ENCODE results near the gene GRIK4.

The GRIK4 gene

GRCh38 chr11:120645639-120646038 is 134.1 kb downstream of the GRIK4 start:
- Histone ChIP-seq H3K36me3 (ENCODE audit: control insufficient read depth, insufficient read depth, low read length) (no peaks in the 10 kb centered on the region), H3K27ac (ENCODE audit: low read depth, low read length) (no peak overlapping the region), H3K4me3 (ENCODE audit: low read depth, low read length) (peak overlapping the region; percentile 38), H3K27me3 (ENCODE audit: control insufficient read depth, insufficient read depth, low read length) (peaks cover 99% of the 10 kb centered on the region), H3K9ac (ENCODE audit: low read length) (no peak overlapping the region), H3K9me3 (ENCODE audit: control insufficient read depth, insufficient read depth, low read depth, low read length) (no peaks in the 10 kb centered on the region), H3K4me1 (ENCODE audit: control insufficient read depth, insufficient read depth, low read length) (peaks cover 21% of the 10 kb centered on the region)

GRCh38 chr11:120646206-120646605 is 134.7 kb downstream of the GRIK4 start:
- Histone ChIP-seq H3K27me3 (ENCODE audit: control insufficient read depth, insufficient read depth, low read length) (peaks cover 100% of the 10 kb centered on the region), H3K9ac (ENCODE audit: low read length) (no peak overlapping the region), H3K4me3 (ENCODE audit: low read depth, low read length) (0 out of 2 replicates have a peak overlapping the region, but pooled peaks have one; percentile 19), H3K9me3 (ENCODE audit: control insufficient read depth, insufficient read depth, low read depth, low read length) (no peaks in the 10 kb centered on the region), H3K4me1 (ENCODE audit: control insufficient read depth, insufficient read depth, low read length) (peaks cover 21% of the 10 kb centered on the region), H3K36me3 (ENCODE audit: control insufficient read depth, insufficient read depth, low read length) (no peaks in the 10 kb centered on the region), H3K27ac (ENCODE audit: low read depth, low read length) (no peak overlapping the region)

GRCh38 chr11:120647681-120648080 is 136.1 kb downstream of the GRIK4 start:
- Histone ChIP-seq H3K9me3 (ENCODE audit: control insufficient read depth, insufficient read depth, low read depth, low read length) (no peaks in the 10 kb centered on the region), H3K27ac (ENCODE audit: low read depth, low read length) (no peak overlapping the region), H3K36me3 (ENCODE audit: control insufficient read depth, insufficient read depth, low read length) (no peaks in the 10 kb centered on the region), H3K4me1 (ENCODE audit: control insufficient read depth, insufficient read depth, low read length) (peaks cover 21% of the 10 kb centered on the region), H3K9ac (ENCODE audit: low read length) (no peak overlapping the region), H3K27me3 (ENCODE audit: control insufficient read depth, insufficient read depth, low read length) (peaks cover 100% of the 10 kb centered on the region), H3K4me3 (ENCODE audit: low read depth, low read length) (no peak overlapping the region)

- H3K4me1 ChIP-seq (ENCODE audit: control insufficient read depth, insufficient read depth, low read length), result peaks cover 21% of the 10 kb centered on the region
- no peaks in the 10 kb centered on the region for H3K9me3 ChIP-seq (ENCODE audit: control insufficient read depth, insufficient read depth, low read depth, low read length)
- H3K9ac ChIP-seq (ENCODE audit: low read length), result no peak overlapping the region
- no peaks in the 10 kb centered on the region for H3K36me3 ChIP-seq (ENCODE audit: control insufficient read depth, insufficient read depth, low read length)
- peaks cover 100% of the 10 kb centered on the region for H3K27me3 ChIP-seq (ENCODE audit: control insufficient read depth, insufficient read depth, low read length)
- H3K4me3 ChIP-seq (ENCODE audit: low read depth, low read length), result no peak overlapping the region
- no peak overlapping the region for H3K27ac ChIP-seq (ENCODE audit: low read depth, low read length)
These were observed 137.2 kb downstream of the GRIK4 start for GRCh38 chr11:120648771-120649170.

- Histone ChIP-seq H3K9me3 (ENCODE audit: control insufficient read depth, insufficient read depth, low read depth, low read length) (no peaks in the 10 kb centered on the region), H3K4me1 (ENCODE audit: control insufficient read depth, insufficient read depth, low read length) (peaks cover 18% of the 10 kb centered on the region), H3K9ac (ENCODE audit: low read length) (no peak overlapping the region), H3K4me3 (ENCODE audit: low read depth, low read length) (no peak overlapping the region), H3K36me3 (ENCODE audit: control insufficient read depth, insufficient read depth, low read length) (no peaks in the 10 kb centered on the region), H3K27me3 (ENCODE audit: control insufficient read depth, insufficient read depth, low read length) (peaks cover 98% of the 10 kb centered on the region), H3K27ac (ENCODE audit: low read depth, low read length) (no peak overlapping the region)
These were observed 137.8 kb downstream of the GRIK4 start for GRCh38 chr11:120649316-120649715.

GRCh38 chr11:120651396-120651795 is 139.8 kb downstream of the GRIK4 start:
- H3K27ac ChIP-seq (ENCODE audit: low read depth, low read length), result no peak overlapping the region
- H3K36me3 ChIP-seq (ENCODE audit: control insufficient read depth, insufficient read depth, low read length), result no peaks in the 10 kb centered on the region
- H3K9me3 ChIP-seq (ENCODE audit: control insufficient read depth, insufficient read depth, low read depth, low read length), result no peaks in the 10 kb centered on the region
- no peak overlapping the region for H3K9ac ChIP-seq (ENCODE audit: low read length)
- peaks cover under 1% of the 10 kb centered on the region; the same call in 1 of the 2 replicates for H3K4me1 ChIP-seq (ENCODE audit: control insufficient read depth, insufficient read depth, low read length)
- peaks cover 97% of the 10 kb centered on the region for H3K27me3 ChIP-seq (ENCODE audit: control insufficient read depth, insufficient read depth, low read length)
- no peak overlapping the region for H3K4me3 ChIP-seq (ENCODE audit: low read depth, low read length)

- Histone ChIP-seq H3K27me3 (ENCODE audit: control insufficient read depth, insufficient read depth, low read length) (peaks cover 94% of the 10 kb centered on the region), H3K4me3 (ENCODE audit: low read depth, low read length) (no peak overlapping the region), H3K36me3 (ENCODE audit: control insufficient read depth, insufficient read depth, low read length) (no peaks in the 10 kb centered on the region), H3K9ac (ENCODE audit: low read length) (no peak overlapping the region), H3K27ac (ENCODE audit: low read depth, low read length) (no peak overlapping the region), H3K9me3 (ENCODE audit: control insufficient read depth, insufficient read depth, low read depth, low read length) (no peaks in the 10 kb centered on the region), H3K4me1 (ENCODE audit: control insufficient read depth, insufficient read depth, low read length) (no peaks in the 10 kb centered on the region)
These were observed 140.3 kb downstream of the GRIK4 start for GRCh38 chr11:120651836-120652235.

GRCh38 chr11:120652705-120653335 is 141.3 kb downstream of the GRIK4 start:
- Histone ChIP-seq H3K4me1 (ENCODE audit: control insufficient read depth, insufficient read depth, low read length) (no peaks in the 10 kb centered on the region), H3K4me3 (ENCODE audit: low read depth, low read length) (no peak overlapping the region), H3K27ac (ENCODE audit: low read depth, low read length) (no peak overlapping the region), H3K9me3 (ENCODE audit: control insufficient read depth, insufficient read depth, low read depth, low read length) (no peaks in the 10 kb centered on the region), H3K36me3 (ENCODE audit: control insufficient read depth, insufficient read depth, low read length) (no peaks in the 10 kb centered on the region), H3K27me3 (ENCODE audit: control insufficient read depth, insufficient read depth, low read length) (peaks cover 86% of the 10 kb centered on the region), H3K9ac (ENCODE audit: low read length) (no peak overlapping the region)

- H3K27ac ChIP-seq (ENCODE audit: low read depth, low read length), result no peak overlapping the region
- H3K4me1 ChIP-seq (ENCODE audit: control insufficient read depth, insufficient read depth, low read length), result no peaks in the 10 kb centered on the region
- no peaks in the 10 kb centered on the region for H3K9me3 ChIP-seq (ENCODE audit: control insufficient read depth, insufficient read depth, low read depth, low read length)
- H3K36me3 ChIP-seq (ENCODE audit: control insufficient read depth, insufficient read depth, low read length), result no peaks in the 10 kb centered on the region
- no peak overlapping the region for H3K4me3 ChIP-seq (ENCODE audit: low read depth, low read length)
- H3K9ac ChIP-seq (ENCODE audit: low read length), result no peak overlapping the region
- peaks cover 64% of the 10 kb centered on the region for H3K27me3 ChIP-seq (ENCODE audit: control insufficient read depth, insufficient read depth, low read length)
These were observed 144.0 kb downstream of the GRIK4 start for GRCh38 chr11:120655589-120655988.

GRCh38 chr11:120657306-120658070 is 145.9 kb downstream of the GRIK4 start:
- Histone ChIP-seq H3K27ac (ENCODE audit: low read depth, low read length) (no peak overlapping the region), H3K9ac (ENCODE audit: low read length) (no peak overlapping the region), H3K36me3 (ENCODE audit: control insufficient read depth, insufficient read depth, low read length) (no peaks in the 10 kb centered on the region), H3K27me3 (ENCODE audit: control insufficient read depth, insufficient read depth, low read length) (peaks cover 45% of the 10 kb centered on the region), H3K9me3 (ENCODE audit: control insufficient read depth, insufficient read depth, low read depth, low read length) (no peaks in the 10 kb centered on the region), H3K4me3 (ENCODE audit: low read depth, low read length) (no peak overlapping the region), H3K4me1 (ENCODE audit: control insufficient read depth, insufficient read depth, low read length) (peaks cover 6% of the 10 kb centered on the region)

- Histone ChIP-seq H3K36me3 (ENCODE audit: control insufficient read depth, insufficient read depth, low read length) (no peaks in the 10 kb centered on the region), H3K4me3 (ENCODE audit: low read depth, low read length) (no peak overlapping the region), H3K4me1 (ENCODE audit: control insufficient read depth, insufficient read depth, low read length) (peaks cover 11% of the 10 kb centered on the region), H3K27me3 (ENCODE audit: control insufficient read depth, insufficient read depth, low read length) (peaks cover 40% of the 10 kb centered on the region), H3K9me3 (ENCODE audit: control insufficient read depth, insufficient read depth, low read depth, low read length) (no peaks in the 10 kb centered on the region), H3K9ac (ENCODE audit: low read length) (no peak overlapping the region), H3K27ac (ENCODE audit: low read depth, low read length) (no peak overlapping the region)
These were observed 146.5 kb downstream of the GRIK4 start for GRCh38 chr11:120658071-120658423.
